Activated CD4-positive, alpha-beta T cell treated with anti-CD3 and anti-CD28 coated beads for 4 hours (primary cell): ENCODE measurements around the gene KCTD16.

Source experiments
- DNase-seq, 2 donors: peaks; one replicate each; pipeline ENCODE4 v3.0.0-alpha.2; 2020

Gene KCTD16

DNA sequence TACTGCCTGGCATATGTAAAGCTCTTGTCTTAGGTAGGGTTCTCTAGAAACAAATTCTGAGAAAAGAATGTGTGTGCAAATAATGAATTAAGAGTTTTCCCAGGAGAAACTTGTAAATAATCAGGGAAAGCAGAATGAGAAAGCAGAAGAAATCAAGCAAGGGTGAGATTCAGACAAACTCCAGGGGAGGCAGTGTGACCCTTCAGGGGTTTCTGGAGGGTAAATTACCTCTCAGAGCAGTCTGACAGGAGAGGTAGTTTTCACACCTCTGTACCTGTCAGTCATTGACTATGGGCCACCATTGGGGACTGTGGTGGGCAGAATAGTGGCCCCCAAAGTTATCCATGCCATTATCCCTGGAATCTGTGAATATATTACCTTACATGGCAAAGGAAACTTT, 124.6 kb downstream of the KCTD16 start:
- no peak for DNase-seq

DNA sequence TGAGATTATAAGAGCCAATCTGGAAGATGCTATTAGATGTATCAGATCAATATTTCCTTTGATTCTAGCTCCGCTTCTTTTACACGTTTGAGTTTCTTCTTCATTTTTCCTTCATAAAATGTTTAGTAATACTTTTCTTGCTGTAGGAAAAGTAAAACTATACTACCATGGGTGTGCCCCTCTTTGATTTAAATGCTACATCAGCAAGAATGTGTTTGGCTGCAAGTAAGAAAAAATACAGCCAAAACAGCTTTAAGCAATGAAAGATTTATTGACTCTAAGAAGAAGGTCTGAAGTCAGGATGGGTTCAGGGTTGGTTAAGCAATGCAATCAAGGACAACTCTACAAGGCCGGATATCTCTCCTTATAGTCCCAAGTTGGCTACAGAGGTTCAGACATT, 126.4 kb downstream of the KCTD16 start:
- no peak for DNase-seq

DNA sequence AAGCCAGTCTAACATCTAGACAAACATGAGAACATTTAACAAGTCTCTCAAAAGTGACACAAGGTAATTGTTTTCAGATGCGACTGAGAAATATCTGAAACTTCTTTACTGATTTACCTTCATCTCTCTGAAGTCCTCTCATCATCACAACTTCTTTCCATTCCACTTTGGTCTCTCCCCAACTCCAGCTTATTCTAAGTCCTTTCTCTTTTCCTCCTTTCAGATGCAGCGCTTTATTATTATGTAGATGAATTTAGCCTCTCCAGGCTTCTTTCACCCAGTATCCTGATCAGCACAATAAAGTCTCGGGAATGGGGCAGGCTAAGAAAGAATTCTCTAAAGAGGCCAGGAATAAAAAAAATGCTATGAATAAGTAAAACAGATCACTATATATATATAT, 128.0 kb downstream of the KCTD16 start:
- no peak for DNase-seq

DNA sequence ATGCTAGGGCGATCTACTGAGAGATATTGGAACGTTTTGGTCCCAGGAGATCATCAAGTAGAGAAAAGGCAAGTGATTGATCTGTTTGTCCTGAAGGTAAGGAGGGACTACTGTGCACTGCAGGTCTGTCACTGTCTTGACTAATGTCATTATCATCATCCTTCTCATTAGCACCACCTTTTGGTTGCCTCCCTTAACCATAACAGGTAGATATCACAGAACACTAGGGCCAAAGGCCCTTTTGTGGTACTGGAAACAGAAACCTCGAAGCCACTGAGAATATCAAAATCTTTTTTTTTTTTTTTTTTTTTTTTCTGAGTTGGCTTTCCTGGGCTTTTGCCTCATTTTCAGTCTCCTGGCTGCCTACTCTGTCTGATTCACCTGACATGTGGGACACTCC, 134.0 kb downstream of the KCTD16 start:
- no peak for DNase-seq

DNA sequence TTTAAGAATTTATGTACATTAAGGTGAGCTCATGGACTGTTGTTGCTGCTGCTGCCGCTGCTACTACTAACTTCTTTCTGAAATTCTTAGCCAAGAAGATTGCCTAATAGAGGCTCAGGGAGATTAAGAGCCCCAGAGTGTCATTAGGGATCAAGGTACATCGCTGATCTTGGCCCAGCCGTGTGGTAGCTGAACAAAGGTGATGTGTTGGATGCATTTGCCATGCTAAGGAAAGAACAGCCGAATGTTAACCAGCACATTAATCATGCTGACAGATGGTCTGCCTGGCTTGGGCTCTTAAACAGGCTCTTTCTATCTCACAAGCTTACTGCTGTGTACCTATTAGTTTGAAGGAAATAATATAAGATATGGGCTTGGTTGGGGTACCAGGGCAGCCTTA, 137.1 kb downstream of the KCTD16 start:
- DNase-seq = no peak

DNA sequence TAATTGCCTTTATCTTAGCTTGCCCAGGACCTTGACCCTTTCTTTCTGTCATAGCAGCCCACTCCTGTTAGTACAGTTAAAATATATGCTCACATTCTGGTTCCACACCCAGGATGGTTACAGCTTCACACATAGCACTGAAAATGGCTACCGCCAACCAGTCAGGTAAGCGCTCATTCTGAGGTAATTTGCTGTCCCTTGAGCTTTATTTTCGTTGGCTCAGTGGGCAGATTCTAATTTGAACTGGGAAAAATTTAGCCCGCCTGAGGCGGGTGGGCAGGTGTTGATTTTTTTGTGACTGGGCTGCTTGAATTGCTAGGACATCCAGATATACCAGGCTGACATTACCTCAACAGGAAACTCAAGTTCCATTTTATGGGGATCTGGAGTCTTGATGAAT, 137.5 kb downstream of the KCTD16 start:
- DNase-seq = no peak

DNA sequence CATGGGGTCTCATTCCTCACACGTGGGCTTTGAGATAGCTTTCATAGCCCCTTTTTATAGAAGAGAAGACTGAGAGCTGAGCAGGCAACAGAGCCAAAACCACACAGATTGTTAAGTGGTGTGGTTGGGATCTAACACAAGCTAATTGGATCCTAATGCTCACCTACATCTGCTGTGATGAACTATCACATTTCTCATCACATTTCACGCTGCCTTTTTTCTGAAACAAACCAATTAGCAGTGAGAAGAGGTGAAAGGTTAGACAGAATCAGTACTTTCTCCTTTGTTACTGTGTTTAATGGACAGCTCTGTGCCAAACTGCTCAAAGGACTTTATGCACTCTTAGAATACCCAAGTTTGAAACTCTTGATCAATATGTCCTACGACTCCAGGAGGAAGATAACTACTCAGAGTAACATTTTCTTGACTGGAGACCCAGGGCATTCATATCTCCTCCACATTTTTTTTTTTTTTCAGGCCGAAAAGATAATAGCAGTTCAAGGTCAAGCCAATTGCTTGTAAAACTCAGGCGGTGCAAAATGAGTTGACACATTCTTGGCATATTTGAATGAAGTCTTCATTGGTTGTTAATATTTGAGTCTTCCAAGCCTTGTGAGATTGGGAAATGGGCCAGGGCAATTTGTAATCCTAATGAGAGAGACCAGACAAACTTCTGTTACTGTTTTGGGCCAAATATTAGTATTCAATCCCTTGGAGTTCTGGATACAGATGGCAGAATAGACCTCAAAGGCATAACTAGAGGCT, 138.4 kb downstream of the KCTD16 start:
- DNase-seq = no peak

DNA sequence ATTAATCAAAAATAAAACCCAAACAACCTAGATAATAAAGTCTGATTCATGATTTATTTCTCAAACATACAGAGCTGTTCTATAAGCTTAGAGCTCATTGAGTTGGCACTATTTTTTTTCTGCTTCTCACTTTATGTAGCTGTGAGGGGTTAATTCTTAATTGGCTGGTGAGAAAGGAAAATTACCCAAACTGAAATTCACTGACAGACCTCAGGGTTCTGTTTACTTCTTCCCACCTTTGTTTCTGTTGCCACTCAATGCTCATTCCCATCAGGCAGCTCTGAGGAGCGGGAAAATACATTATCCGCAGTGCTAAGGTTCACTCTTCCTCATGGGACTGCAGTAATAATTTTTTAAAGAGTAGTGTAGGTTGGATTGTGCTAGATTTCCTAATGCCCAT, 139.9 kb downstream of the KCTD16 start:
- DNase-seq = no peak

DNA sequence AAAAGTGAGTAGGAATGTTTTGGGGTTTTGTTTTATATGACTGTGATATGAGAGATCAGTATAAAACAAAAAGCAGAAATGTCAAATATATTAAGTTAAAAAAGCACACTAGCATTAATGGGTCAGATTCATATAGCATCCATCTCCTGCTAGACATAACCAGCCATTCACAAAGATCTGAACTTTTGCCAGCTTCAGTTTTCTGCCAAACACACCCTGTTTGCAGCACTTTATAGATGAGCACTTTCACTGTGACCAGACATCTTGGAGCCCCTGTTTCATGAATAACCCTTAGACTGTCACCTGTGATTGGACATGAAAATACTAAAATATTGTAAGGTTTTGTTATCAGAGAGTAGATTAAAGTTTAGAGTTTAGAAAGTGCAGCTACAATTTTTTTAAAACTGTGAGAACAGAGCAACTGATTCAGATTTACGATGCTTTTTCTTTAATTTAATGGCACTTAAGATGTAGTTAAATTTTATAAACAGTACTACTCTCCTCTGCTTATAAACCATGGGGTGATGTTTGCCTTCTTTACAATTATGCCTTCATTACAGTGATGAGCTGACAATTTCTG, 142.6 kb downstream of the KCTD16 start:
- DNase-seq = no peak

DNA sequence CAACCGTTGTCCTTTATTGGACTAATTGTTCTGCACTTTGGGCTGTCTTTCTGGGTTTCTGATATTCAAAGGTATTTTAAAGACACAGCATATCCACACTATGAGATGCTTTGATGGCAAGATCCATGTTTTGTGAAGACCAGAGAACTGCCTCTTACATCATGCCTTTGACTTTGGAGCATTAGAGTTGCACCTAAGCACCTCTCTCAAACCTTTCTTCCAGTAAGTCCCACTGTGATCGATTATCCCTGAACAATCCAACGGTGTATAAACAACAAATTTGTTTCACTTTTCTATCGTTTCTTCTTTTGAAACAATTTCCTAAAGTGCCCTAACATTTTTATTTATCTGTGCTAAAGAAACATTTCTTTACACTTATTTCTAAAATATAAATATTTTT, 144.4 kb downstream of the KCTD16 start:
- no peak for DNase-seq

DNA sequence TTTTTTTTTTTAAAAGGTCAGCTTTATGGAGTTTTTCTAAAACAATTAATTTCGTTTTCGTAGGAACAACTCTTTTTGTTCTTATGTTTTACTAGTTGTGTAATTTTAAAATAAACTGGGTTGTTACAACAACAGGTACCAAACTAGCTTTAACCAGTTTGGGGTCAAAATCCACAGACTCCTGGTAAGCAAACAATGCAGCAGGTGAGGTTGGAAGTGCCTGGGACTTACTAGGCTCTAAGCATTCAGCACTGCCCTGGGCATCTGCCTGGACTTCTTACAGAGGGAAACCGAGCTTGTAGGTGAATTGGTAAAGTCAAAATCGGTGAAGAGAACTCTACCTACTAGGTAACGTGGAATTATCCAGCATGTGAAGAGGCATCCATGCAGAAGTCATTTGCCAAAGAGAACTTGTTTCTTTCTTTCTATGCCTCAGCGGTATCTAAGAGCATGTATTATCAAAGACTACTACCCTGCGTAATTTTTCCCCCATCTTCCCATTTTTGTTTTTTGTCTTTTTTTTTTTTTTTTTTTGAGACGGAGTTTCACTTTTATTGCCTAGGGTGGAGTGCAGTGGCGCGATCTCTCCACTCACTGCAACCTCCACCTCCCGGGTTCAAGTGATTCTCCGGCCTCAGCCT, 145.4 kb downstream of the KCTD16 start:
- DNase-seq = no peak

DNA sequence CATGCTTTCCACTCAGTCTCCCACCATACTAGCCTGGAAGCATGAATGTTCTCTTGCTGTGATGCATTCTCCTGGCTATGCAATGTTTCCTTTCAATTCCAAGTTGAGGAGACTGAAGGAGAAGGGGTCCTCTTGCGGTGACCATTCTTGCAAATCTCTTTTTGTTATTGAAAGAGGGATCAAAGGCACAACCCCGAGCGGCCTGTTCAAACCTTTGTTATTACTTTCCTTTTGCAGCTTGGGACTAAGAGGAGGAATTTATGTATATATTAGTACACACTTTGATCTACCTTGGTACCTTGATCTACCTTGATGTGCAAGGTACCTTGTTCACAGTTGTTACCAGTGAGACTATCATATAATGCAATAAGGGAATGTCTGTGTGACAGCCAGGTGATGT, 147.3 kb downstream of the KCTD16 start:
- DNase-seq = no peak

DNA sequence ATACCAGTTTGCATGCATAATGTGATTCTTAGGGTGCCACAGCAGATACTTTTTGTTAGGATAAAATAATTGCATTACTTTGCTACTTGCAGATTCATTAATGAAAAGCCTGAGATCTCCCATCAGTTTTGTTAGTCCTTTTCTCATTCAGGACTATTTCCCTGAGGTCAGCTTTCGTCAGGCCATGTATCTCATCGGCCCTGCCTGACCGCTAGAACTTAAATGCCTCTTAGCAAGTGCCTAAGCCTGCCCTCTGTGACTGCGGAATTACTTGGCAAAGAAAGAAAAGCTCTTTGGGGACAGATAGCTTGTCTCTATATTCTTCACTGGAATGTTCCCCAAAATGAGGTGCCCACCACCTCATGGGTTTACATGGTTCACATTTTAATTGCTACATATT, 147.8 kb downstream of the KCTD16 start:
- no peak for DNase-seq

DNA sequence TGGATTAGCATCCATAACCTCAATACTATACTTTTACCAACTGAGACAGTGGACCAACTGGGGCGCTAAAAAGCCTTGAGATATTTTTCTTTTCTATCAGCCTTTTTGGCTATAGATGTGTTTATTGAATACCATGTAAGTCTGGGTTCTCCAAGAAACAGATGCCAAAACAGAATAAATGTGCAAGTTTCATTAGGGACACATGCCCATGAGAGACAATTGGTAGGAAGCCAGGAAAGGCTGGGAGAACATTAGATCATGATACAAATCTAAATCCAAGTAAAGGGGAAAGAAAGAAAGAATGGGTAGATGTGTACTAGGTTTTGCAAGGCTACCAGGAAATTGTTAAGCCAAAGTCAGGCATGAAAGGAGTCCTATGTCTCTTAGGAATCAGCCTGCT, 152.5 kb downstream of the KCTD16 start:
- no peak for DNase-seq

DNA sequence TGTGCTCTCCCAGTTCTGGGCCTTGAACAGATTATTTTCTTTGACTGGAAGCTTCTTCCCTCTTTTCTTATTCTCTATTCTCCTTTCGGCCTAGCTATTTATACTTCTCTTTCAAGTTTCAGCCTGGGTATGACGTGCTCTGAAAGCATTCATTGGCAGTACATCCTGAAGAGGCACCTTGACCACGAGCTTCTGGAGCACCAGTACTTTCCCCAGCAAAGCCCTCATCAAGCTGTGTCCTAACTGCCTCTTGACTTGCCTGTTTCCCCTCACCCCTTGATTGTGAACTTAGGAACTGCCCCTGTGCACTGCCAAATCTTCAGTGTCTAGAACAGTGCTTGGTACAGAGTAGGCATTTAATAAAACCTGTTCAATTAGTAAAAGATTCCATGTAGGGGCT, 154.9 kb downstream of the KCTD16 start:
- no peak for DNase-seq

DNA sequence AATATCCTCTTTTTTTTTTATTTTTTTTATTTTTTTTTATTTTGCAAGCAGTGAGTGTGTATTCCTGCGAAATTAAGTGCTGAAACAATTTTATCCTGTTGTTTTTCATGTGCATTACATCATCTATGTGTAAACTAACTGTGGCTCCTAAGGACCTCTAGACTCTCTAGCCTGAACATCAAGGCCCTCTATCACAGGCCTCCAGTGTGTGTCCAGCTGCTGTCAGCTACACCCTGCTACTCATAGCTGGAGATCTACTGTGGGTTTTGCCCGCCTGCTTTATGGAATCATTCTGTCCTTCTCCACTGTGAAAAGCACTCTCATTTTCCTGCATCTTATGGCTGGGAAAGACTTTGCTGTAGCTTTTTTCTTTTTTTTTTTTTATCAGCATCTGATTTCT, 157.8 kb downstream of the KCTD16 start:
- DNase-seq = no peak

DNA sequence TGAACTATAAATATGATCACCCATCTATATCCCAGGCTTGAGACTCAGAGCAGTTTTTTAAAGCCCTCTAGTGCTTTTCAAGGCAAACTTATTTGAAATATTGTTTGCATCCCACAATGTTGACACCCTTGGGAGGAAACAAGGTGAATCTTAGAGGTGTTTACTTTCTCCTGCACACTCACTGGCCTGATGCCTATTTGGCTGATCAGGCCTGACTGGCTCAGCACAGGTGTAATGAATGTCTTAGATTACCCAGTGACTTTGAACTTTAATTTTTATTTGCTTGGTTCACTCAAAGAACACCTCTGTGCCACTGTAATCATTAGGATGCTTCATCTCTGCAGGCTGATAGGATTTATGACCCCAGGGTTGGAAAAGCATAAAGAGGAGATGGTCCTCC, 158.3 kb downstream of the KCTD16 start:
- no peak for DNase-seq

DNA sequence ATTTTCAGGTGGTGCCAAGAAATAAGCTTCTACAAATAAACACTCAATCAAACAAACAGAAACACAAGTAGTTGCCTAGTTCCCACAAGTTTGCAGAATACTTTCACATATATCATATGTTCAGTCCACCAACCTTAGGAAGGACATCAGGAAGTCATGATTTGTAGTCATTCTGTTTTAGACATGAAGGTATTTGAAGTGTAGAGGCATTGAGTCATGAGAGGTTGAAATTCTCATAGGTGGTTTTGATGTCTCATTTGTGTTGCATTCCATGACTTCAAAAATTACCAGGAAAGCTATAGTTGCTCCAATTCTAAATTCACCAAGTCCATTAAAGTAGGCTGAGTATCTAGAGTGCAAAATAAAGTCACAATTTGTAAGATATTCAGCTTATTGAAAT, 159.0 kb downstream of the KCTD16 start:
- DNase-seq = no peak

DNA sequence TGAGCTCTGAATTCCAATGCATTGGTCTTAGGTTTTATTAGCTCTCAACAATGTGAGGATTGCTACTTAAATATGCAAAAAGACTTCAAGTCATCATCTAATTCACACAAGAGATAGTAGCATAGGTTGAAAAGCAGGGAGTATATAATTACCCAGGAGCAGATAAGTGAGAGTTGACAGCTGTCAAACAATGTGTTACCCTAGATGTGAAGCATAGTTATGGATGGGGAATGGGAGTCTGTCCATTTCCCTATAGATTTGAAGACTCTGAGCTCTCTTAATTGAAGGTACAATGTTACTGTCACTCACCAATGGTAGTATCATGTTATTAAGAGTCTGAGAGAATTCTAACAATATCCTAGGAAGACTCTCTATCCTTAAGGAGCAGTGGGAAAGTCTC, 160.7 kb downstream of the KCTD16 start:
- no peak for DNase-seq

DNA sequence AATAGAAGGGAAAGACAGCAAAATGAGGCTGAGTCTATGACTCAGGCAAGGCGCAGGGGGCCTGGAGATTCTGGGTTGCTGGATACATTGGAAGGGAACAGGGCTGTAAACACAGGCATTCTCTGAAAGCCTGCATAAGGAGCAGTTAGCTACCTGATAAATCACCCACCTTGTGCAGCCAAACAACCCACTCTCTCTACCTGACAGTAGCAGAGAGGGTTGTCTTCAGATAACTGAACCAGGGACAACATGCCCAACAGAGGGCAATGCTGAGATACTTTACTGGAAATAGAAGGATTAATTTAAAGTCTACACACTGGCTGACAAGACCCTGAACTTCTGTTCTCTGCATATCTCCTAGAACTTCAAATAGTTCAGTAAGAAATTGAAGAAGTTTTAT, 161.6 kb downstream of the KCTD16 start:
- DNase-seq = no peak

DNA sequence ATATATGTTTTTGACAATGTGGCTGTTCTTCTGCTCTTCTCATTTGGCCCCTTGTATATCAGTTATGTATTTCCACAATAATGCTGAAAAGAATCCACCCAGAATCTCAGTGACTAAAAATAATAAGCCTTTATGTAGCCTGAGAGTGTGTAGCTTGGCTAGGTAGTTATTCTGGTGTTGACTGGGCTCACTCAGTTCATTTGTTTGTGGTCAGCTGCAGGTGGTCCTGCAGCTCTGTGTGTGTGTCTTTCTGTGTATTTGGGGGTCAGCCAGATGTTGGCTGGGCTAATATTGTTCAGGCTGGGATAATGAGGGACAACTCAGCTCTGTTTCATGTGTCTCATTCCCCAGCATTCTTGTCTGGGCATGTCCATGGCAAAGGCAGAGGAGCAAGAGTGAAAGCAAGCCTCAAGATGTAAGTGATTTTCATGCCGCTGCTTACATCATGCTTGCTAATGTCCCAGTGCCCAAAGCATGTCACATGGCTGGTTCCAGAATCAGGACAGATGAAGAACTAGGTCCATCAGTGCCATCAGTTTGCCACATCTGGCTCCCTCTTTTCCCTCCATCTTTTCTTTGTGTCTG, 162.8 kb downstream of the KCTD16 start:
- no peak for DNase-seq

DNA sequence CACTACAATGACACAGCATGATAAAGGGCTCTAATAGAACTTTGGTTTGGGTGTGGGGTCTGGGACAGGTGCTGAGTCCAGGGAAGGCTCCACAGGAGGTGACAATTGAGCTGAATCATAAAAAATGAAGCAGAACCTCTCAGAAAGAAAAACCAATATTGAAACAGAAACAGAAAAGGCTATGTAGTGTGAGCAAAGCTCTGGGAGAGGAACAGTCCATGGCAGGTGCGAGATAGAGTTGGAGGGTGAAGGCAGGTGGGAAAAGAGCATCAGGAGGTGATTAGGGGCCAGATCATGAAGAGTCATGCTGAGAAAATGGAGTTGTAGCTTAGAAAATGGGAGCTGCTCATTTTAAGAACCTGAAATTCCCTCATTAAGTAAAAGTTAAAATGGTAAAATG, 164.9 kb downstream of the KCTD16 start:
- no peak for DNase-seq

DNA sequence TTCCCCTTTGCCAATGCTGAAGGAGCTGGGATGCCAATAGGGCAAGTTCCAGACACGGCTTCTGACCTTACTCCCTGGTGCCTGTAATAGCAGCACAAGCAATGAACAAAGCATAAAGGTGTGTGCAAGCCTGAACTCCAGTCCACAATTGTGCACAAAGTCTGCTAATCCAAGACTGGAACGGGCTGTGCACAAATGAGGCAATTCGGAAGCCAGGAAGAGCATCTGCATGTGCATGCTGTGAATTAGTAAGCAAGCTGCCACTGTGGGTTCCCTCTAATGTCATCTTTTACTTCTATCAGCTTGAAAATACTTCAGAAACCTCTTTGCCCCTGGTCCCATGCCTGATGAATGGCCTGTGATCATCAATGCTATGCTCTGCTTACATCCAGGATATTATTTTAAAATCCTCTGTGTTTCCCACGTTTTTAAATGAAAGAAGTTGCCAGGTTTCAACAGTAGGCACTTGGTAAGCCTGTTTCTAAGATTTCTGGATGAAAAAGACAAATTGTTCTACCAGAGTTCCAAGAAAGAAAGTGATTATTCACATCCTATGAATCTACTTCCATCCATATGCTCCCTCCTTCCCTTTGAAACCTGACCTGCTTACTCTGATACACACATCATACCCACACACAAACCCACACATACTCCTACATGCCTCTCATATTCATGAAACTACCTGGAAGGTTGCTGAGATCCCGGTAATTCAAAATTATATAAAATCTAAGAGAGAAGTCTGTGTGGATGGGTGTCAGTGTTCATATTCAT, 165.7 kb downstream of the KCTD16 start:
- no peak for DNase-seq
